Fibroblast of lung (primary cell): ENCODE data around the gene ITIH6. TPM values are rescaled to one million over a fixed set of nuclear protein-coding genes. Genes with fewer than 3 reads are reported as not detected.

ENCODE experiments used
- DNase-seq, 2 donors: peaks; one replicate each; pipeline versions ENCODE4 v3.0.0 to v3.0.0-alpha.2; 2010; ENCODE audit warnings: low read depth in 2 of 2
- H2AFZ ChIP-seq: 2 replicates; pipeline ENCODE4 v1.5.1; 2012; ENCODE audit warnings: low read length, control low read depth, inconsistent platforms
- H3K27ac ChIP-seq: 2 replicates; pipeline ENCODE4 v1.5.1; 2011; ENCODE audit warnings: low read length, control low read depth; ENCODE audit not compliant: insufficient read depth
- H3K27me3 ChIP-seq: 2 replicates; pipeline ENCODE4 v1.5.1; 2011; ENCODE audit warnings: mild to moderate bottlenecking, low read length; ENCODE audit not compliant: control insufficient read depth, insufficient read depth
- H3K36me3 ChIP-seq: 2 replicates; pipeline ENCODE4 v1.5.1; 2011; ENCODE audit warnings: low read length; ENCODE audit not compliant: control insufficient read depth, insufficient read depth
- H3K4me1 ChIP-seq: 2 replicates; pipeline ENCODE4 v1.5.1; 2011; ENCODE audit warnings: low read length; ENCODE audit not compliant: control insufficient read depth, insufficient read depth; ENCODE audit errors: extremely low read depth
- H3K4me2 ChIP-seq: 2 replicates; pipeline ENCODE4 v1.5.1; 2011; ENCODE audit warnings: low read length, control low read depth; ENCODE audit not compliant: insufficient read depth; ENCODE audit errors: extremely low read depth
- H3K4me3 ChIP-seq, 4 experiments: fragments of 200-600 bp in 1 of 4; sonication (generic) in 1 of 4; replicated peaks in 1 of 4; 2 replicates each; pipeline ENCODE4 v1.5.1; 2011 to 2016; ENCODE audit warnings: low read length in 4 of 4, low read depth in 3 of 4, mild to moderate bottlenecking in 3 of 4, control low read depth in 2 of 4, inconsistent platforms in 1 of 4, mixed read lengths in 1 of 4; ENCODE audit not compliant: insufficient read depth in 1 of 4; ENCODE audit errors: control extremely low read depth in 1 of 4
- H3K79me2 ChIP-seq: 2 replicates; pipeline ENCODE4 v1.5.1; 2012; ENCODE audit warnings: mild to moderate bottlenecking, low read length, inconsistent platforms; ENCODE audit not compliant: control insufficient read depth, insufficient read depth
- H3K9ac ChIP-seq: 2 replicates; pipeline ENCODE4 v1.5.1; 2011; ENCODE audit warnings: mild to moderate bottlenecking, low read length, control low read depth; ENCODE audit not compliant: insufficient read depth
- H3K9me3 ChIP-seq: 2 replicates; pipeline ENCODE4 v1.5.1; 2012; ENCODE audit warnings: low read depth, low read length; ENCODE audit not compliant: control insufficient read depth, insufficient read depth
- H4K20me1 ChIP-seq: 2 replicates; pipeline ENCODE4 v1.5.1; 2011; ENCODE audit warnings: low read length; ENCODE audit not compliant: control insufficient read depth, insufficient read depth; ENCODE audit errors: extremely low read depth
- EZH2 ChIP-seq: IDR thresholded peaks from 2 replicates; pipeline ENCODE4 v1.5.1; 2012; ENCODE audit warnings: low read length, control low read depth, mild to moderate bottlenecking; ENCODE audit errors: missing control alignments
- polyA plus RNA-seq, 2 donors: library from polyadenylated mRNA; depleted of rRNA in 1 of 2; stranded (reverse) in 1 of 2; unstranded in 1 of 2; fragments of >200 nt; gene quantifications; 2 replicates each; pipeline ENCODE4 v1.2.1, GENCODE V29; 2011 to 2012; ENCODE audit warnings: missing spikeins in 1 of 2
- total RNA-seq: library from RNA; depleted of rRNA; stranded (reverse); fragments of >200 nt; gene quantifications from 2 replicates; pipeline ENCODE4 v1.2.1, GENCODE V29; 2014
- TF ChIP-seq, protein P1 (sequence below), 2 donors: IDR thresholded peaks in 1 of 2; conservative IDR thresholded peaks in 1 of 2; 1 replicate in 1 of 2; 2 replicates in 1 of 2; pipeline ENCODE4 v1.5.1; 2011 to 2012; ENCODE audit warnings: low read length in 2 of 2, control low read depth in 1 of 2, inconsistent platforms in 1 of 2, low read depth in 1 of 2, mild to moderate bottlenecking in 1 of 2

Gene ITIH6
- total and polyA plus RNA-seq, 2 donors (not counting 1 experiment from before 2014, with no cell fraction given): not detected

- Histone ChIP-seq H3K27ac (no peak overlapping the region), H4K20me1 (no peaks in the 10 kb centered on the region), H3K4me2 (no peak overlapping the region), H2AFZ (no peak overlapping the region), H3K36me3 (no peaks in the 10 kb centered on the region), H3K9me3 (no peaks in the 10 kb centered on the region), H3K4me1 (no peaks in the 10 kb centered on the region), H3K9ac (no peak overlapping the region), H3K4me3 (no peak overlapping the region), H3K27me3 (no peaks in the 10 kb centered on the region), H3K79me2 (no peaks in the 10 kb centered on the region)
- DNase-seq: no peak
- TF ChIP-seq, protein P1, sequence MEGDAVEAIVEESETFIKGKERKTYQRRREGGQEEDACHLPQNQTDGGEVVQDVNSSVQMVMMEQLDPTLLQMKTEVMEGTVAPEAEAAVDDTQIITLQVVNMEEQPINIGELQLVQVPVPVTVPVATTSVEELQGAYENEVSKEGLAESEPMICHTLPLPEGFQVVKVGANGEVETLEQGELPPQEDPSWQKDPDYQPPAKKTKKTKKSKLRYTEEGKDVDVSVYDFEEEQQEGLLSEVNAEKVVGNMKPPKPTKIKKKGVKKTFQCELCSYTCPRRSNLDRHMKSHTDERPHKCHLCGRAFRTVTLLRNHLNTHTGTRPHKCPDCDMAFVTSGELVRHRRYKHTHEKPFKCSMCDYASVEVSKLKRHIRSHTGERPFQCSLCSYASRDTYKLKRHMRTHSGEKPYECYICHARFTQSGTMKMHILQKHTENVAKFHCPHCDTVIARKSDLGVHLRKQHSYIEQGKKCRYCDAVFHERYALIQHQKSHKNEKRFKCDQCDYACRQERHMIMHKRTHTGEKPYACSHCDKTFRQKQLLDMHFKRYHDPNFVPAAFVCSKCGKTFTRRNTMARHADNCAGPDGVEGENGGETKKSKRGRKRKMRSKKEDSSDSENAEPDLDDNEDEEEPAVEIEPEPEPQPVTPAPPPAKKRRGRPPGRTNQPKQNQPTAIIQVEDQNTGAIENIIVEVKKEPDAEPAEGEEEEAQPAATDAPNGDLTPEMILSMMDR (conservative IDR thresholded peaks at IDR 0.05 in 1 of 2, IDR thresholded peaks at IDR 0.05 in 1 of 2; ENCODE audit: low read depth in 1 of 2, low read length in 2 of 2): no peak
Observed at GRCh38 chrX:54824195-54824594, 26.1 kb upstream of the ITIH6 start.

GRCh38 chrX:54821310-54821709 lies 23.3 kb upstream of the ITIH6 start:
- no peaks in the 10 kb centered on the region for H3K9me3 ChIP-seq
- no peaks in the 10 kb centered on the region for H4K20me1 ChIP-seq
- H3K36me3 ChIP-seq: no peaks in the 10 kb centered on the region
- no peak overlapping the region for H3K4me3 ChIP-seq
- no peak overlapping the region for H3K9ac ChIP-seq
- H3K4me1 ChIP-seq: no peaks in the 10 kb centered on the region
- TF ChIP-seq, protein P1 (conservative IDR thresholded peaks at IDR 0.05 in 1 of 2, IDR thresholded peaks at IDR 0.05 in 1 of 2; ENCODE audit: low read depth in 1 of 2, low read length in 2 of 2): no peak
- no peak for TF ChIP-seq EZH2
- H3K27me3 ChIP-seq: no peaks in the 10 kb centered on the region
- no peak overlapping the region for H2AFZ ChIP-seq
- DNase-seq: no peak
- no peak overlapping the region for H3K27ac ChIP-seq
- H3K4me2 ChIP-seq: no peak overlapping the region
- H3K79me2 ChIP-seq: no peaks in the 10 kb centered on the region

DNA sequence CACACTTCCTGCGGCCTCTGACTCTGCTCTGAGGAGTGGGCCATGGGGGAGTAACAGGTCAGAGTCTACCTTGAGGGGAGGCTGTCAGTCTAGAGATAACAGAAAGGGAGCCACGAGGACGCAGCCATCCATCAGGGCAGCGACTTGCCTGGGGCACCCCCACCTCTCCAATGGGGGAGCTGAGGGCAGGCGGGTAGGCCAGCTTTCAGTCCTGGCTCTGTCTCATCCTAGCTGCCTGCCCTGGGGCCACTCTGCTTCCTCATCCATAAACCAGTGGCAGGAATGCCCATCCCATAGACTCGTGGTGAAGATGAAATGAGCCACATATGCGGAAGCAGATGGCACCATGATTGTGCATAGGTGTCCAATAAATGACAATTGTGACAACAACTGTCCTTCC lies 22.7 kb upstream of the ITIH6 start:
- Histone ChIP-seq H3K4me1 (no peaks in the 10 kb centered on the region), H3K27ac (no peak overlapping the region), H4K20me1 (no peaks in the 10 kb centered on the region), H3K9ac (no peak overlapping the region), H2AFZ (no peak overlapping the region), H3K79me2 (no peaks in the 10 kb centered on the region), H3K27me3 (no peaks in the 10 kb centered on the region), H3K4me3 (no peak overlapping the region), H3K36me3 (no peaks in the 10 kb centered on the region), H3K4me2 (no peak overlapping the region), H3K9me3 (no peaks in the 10 kb centered on the region)
- TF ChIP-seq, protein P1 (conservative IDR thresholded peaks at IDR 0.05 in 1 of 2, IDR thresholded peaks at IDR 0.05 in 1 of 2; ENCODE audit: low read depth in 1 of 2, low read length in 2 of 2): no peak
- TF ChIP-seq EZH2: no peak
- no peak for DNase-seq
